Activated CD4-positive, CD25-positive, alpha-beta regulatory T cell (primary cell): ENCODE data around the gene SNRPD3.
"Not testable (repeated sequence)": the region's sequence is repeated elsewhere in the genome, so short reads cannot be mapped to it uniquely, and the experiment has no call there.

Experiments
- DNase-seq, 4 experiments: peaks; one replicate each; lab custom pipeline; 2025; lab: John Stamatoyannopoulos, UW

SNRPD3 gene

DNA sequence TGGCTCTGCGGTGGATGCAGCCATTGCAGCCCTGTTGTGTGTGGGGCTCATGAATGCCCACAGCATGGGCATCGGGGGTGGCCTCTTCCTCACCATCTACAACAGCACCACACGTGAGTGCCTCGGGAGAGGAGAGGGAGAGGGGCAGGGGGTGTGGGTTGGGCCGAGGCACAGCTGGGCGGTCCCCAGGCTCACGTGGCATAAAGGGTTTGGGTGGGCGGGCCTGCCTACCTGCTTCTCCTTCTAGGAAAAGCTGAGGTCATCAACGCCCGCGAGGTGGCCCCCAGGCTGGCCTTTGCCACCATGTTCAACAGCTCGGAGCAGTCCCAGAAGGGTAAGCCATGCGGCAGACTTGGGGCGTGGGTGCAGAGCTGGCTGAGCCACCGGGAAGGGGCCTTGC, 59.0 kb downstream of the SNRPD3 start:
- DNase-seq: not testable (repeated sequence)

DNA sequence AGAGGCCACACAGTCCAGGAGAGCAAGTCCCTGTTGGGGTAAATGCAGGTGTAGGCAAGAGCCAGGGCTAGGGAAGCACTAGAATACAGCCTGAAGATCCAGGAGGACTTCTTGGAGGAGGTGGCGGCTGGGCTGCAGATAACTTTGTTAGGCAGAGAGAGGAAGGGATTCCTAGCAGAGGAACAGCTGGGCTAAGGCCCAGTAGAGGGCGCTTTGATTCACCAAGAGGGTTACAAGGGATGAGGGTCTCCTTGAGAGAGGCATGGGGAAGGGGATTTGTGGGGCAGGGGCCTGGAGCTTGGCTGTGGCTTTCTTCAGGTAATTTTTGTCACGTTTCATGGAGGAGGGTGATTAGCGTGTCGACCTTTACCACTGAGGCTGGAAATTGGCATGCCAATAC, 65.4 kb downstream of the SNRPD3 start:
- DNase-seq: not testable (repeated sequence)

DNA sequence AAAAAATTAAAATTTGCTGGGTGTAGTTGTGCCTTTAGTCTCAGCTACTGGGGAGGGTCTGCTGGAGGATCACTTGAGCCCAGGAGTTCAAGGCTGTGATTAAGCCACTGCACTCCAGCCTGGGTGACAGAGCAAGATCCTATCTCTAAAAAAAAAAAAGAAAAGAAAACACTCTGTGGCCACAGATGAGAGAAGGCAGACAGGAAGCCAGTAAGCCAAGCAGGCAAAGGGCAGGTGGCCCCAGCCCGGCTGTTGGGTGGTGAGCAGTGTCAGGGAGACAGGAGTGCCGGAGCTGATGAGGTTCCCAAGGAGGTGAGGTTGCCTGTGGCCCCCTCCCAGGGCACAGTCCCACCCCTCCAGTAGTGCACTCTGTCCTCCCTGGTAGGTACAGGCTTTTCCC, 66.8 kb downstream of the SNRPD3 start:
- not testable (repeated sequence) for DNase-seq
